HepG2 (cell line): ENCODE measurements around the gene SLC50A1. TPM values are rescaled to one million over a fixed set of nuclear protein-coding genes. Genes with fewer than 3 reads are reported as not detected.

Experiments
- AHR ChIP-seq: IDR thresholded peaks from 2 replicates; pipeline ENCODE4 v1.6.1; 2018; ENCODE audit warnings: missing genetic modification reagents, missing compliant biosample characterization
- BRD4 ChIP-seq: sonication (generic); formaldehyde crosslinking; IDR thresholded peaks from 2 replicates; pipeline ENCODE4 v1.4.0; 2020; ENCODE audit warnings: missing genetic modification reagents
- HNF1B ChIP-seq: sonication (generic); formaldehyde crosslinking; IDR thresholded peaks from 2 replicates; pipeline ENCODE4 v1.5.1; 2020; ENCODE audit warnings: mild to moderate bottlenecking, moderate library complexity, missing genetic modification reagents
- ZFP37 ChIP-seq: sonication (generic); formaldehyde crosslinking; IDR thresholded peaks from 2 replicates; pipeline ENCODE4 v1.4.0; 2020; ENCODE audit warnings: missing genetic modification reagents, borderline replicate concordance
- ZNF614 ChIP-seq: IDR thresholded peaks from 2 replicates; pipeline ENCODE4 v1.6.1; 2018; ENCODE audit warnings: missing biosample characterization, missing genetic modification reagents, inconsistent platforms, borderline replicate concordance
- ZNF629 ChIP-seq: sonication (generic); formaldehyde crosslinking; conservative IDR thresholded peaks from 2 replicates; pipeline ENCODE4 v1.5.0; 2020; ENCODE audit warnings: missing genetic modification reagents
- polyA plus RNA-seq, 8 experiments: library from polyadenylated mRNA; depleted of rRNA in 3 of 8; stranded (reverse) in 7 of 8; unstranded in 1 of 8; fragments of >200 nt; fragmentation: Illumina TruSeq in 4 of 8; extraction: Trizol in 4 of 8; gene quantifications; 2 replicates each; pipeline versions ENCODE4 v1.2.1 to v1.2.3, GENCODE V29; 2011 to 2016; ENCODE audit warnings: low read depth in 4 of 8, missing spikeins in 1 of 8, mixed read lengths in 1 of 8; ENCODE audit not compliant: insufficient read depth in 1 of 8
- total RNA-seq, 5 experiments: library from RNA; depleted of rRNA; stranded (reverse); fragments of >200 nt; fragmentation: Illumina TruSeq; extraction: Trizol; gene quantifications; 2 replicates each; pipeline ENCODE4 v1.2.3, GENCODE V29; 2016; ENCODE audit warnings: low read depth in 1 of 5
- TF ChIP-seq, protein P1 (sequence below): sonication (generic); formaldehyde crosslinking; conservative IDR thresholded peaks from 2 replicates; pipeline ENCODE4 v1.4.0; 2020; ENCODE audit warnings: missing genetic modification reagents

Gene SLC50A1
- total and polyA plus RNA-seq, 2 of the 13 experiments (the other 11 are each of a cell fraction or from before 2014, with no cell fraction given): 22.5 to 46.8 TPM

GRCh38 chr1:155173478-155174323 is 38.0 kb downstream of the SLC50A1 start, which contains the start of gene TRIM46 (continued):
- TF ChIP-seq, protein P1, sequence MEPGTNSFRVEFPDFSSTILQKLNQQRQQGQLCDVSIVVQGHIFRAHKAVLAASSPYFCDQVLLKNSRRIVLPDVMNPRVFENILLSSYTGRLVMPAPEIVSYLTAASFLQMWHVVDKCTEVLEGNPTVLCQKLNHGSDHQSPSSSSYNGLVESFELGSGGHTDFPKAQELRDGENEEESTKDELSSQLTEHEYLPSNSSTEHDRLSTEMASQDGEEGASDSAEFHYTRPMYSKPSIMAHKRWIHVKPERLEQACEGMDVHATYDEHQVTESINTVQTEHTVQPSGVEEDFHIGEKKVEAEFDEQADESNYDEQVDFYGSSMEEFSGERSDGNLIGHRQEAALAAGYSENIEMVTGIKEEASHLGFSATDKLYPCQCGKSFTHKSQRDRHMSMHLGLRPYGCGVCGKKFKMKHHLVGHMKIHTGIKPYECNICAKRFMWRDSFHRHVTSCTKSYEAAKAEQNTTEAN (CRISPR knock-in tag): 0 out of 2 replicates have a peak, but pooled peaks have one; percentile 8
- TF ChIP-seq ZFP37 (CRISPR knock-in tag) (no peak), ZNF629 (CRISPR knock-in tag) (no peak), AHR (CRISPR knock-in tag) (no peak), ZNF614 (CRISPR knock-in tag) (no peak), HNF1B (CRISPR knock-in tag) (0 out of 2 replicates have a peak, but pooled peaks have one; percentile 5), BRD4 (CRISPR knock-in tag) (0 out of 2 replicates have a peak, but pooled peaks have one; percentile 14)
